GM12875 (cell line): ENCODE results near the gene MYBL2.

Experiments
- H3K4me3 ChIP-seq: one replicate; pipeline ENCODE4 v1.5.1; 2011; ENCODE audit warnings: low read depth, low read length, control low read depth
- TF ChIP-seq, protein P1 (sequence below): IDR thresholded peaks from 2 replicates; pipeline ENCODE4 v1.5.1; 2011; ENCODE audit warnings: low read depth, mild to moderate bottlenecking, control low read depth, inconsistent platforms, low read length, moderate library complexity, borderline replicate concordance; ENCODE audit not compliant: insufficient read depth

The MYBL2 gene

GRCh38 chr20:43655937-43656336 is 11.0 kb upstream of the MYBL2 start:
- TF ChIP-seq, protein P1, sequence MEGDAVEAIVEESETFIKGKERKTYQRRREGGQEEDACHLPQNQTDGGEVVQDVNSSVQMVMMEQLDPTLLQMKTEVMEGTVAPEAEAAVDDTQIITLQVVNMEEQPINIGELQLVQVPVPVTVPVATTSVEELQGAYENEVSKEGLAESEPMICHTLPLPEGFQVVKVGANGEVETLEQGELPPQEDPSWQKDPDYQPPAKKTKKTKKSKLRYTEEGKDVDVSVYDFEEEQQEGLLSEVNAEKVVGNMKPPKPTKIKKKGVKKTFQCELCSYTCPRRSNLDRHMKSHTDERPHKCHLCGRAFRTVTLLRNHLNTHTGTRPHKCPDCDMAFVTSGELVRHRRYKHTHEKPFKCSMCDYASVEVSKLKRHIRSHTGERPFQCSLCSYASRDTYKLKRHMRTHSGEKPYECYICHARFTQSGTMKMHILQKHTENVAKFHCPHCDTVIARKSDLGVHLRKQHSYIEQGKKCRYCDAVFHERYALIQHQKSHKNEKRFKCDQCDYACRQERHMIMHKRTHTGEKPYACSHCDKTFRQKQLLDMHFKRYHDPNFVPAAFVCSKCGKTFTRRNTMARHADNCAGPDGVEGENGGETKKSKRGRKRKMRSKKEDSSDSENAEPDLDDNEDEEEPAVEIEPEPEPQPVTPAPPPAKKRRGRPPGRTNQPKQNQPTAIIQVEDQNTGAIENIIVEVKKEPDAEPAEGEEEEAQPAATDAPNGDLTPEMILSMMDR = no peak
- H3K4me3 ChIP-seq = no peak overlapping the region

GRCh38 chr20:43658069-43658722 is 8.7 kb upstream of the MYBL2 start:
- H3K4me3 ChIP-seq = peak overlapping the region; percentile 58
- TF ChIP-seq, protein P1 = peak; percentile 18; the same call in 1 of the 2 replicates

DNA sequence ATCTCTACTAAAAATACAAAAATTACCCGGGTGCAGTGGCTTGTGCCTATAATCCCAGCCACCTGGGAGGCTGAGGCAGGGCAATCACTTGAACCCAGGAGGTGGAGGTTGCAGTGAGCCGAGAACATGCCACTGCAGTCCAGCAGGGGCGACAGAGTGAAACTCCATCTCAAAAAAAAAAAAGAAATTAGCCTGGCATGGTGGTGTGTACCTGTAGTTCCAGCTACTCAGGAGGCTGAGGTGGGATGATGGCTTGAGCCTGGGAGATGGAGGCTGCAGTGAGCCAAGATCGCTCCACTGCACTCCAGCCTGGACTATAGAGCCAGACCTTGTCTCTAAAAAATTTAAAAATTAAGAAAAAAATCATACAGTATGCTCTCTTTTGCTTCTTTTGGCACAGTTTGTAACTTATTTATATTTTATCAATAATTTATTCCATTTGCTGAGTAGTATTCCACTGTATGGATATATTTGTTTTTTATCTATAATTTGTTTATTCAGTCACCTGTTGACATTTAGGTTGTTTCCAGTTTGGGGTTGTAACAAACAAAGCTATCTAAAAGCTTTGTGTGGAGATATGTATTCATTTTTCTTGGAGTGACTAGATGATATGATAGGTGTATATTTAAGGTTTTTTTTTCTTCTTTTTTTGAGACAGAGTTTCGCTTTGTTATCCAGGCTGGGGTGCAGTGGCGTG is 8.0 kb upstream of the MYBL2 start:
- no peak overlapping the region for H3K4me3 ChIP-seq
- TF ChIP-seq, protein P1 = peak; percentile 32; the same call in 1 of the 2 replicates

DNA sequence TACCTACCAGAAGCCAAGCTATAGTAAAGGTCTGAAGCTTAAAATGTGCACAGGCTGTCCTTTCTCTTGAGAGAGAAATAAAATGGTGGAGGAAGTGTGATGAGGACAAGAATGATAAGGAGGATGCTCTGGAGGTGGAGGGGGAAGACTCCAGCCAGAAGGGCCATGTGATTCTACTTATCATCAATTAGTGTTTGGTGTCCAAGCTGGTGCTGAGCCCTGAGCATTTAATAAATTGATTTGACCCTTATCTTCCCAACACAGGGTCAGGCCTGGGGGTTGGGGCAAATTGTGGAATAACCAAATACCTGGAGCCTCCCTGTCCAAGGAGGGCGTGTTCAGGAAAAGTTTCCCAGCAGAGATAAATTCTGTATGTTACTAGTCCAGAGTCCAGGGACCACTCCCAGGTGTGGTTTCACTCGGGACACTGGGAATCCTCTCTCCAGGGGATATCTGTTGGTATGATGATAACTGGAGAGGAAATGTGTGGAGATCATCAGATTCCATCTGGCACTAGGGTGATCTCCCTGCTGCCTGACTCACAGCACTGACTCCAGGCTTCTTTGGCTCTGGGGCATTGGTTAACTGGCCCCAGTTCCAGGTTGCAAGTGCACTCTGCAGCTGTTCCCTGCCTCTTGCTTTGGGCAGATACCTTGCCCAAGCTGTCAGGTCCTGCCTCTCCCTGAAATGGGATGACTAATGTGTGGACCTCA is 3.8 kb upstream of the MYBL2 start:
- TF ChIP-seq, protein P1 = no peak
- no peak overlapping the region for H3K4me3 ChIP-seq

- TF ChIP-seq, protein P1 = no peak
- no peak overlapping the region for H3K4me3 ChIP-seq
These were observed 1.3 kb upstream of the MYBL2 start for GRCh38 chr20:43665466-43666176.

- H3K4me3 ChIP-seq = peak overlapping the region; percentile 77
- TF ChIP-seq, protein P1 = no peak
These were observed 623 bp downstream of the MYBL2 start for GRCh38 chr20:43667341-43668132.
